Lung (tissue), 12 donors: Measurements from ENCODE around the gene NHS. TPM values are rescaled to one million over a fixed set of nuclear protein-coding genes. Genes with fewer than 3 reads are reported as not detected.
A peak's percentile ranks its signal among the peaks of the same experiment; 100 is the strongest.

ENCODE experiments used
- ATAC-seq: fragments of 200-7000 bp; cut with Tn5 transposase; one replicate; pipeline ENCODE4 v1.9.1; 2020; ENCODE audit warnings: moderate number of reproducible peaks; ENCODE audit not compliant: insufficient read depth, low FRiP score
- DNase-seq, 3 donors: peaks; one replicate each; pipeline ENCODE4 v3.0.0-alpha.2; 2013 to 2017
- H3K27ac ChIP-seq, 2 donors: one replicate each; pipeline ENCODE4 v1.5.1; 2013; ENCODE audit warnings: mild to moderate bottlenecking in 2 of 2, moderate library complexity in 2 of 2, control low read depth in 1 of 2, inconsistent platforms in 1 of 2, low read depth in 1 of 2, low read length in 1 of 2
- H3K27me3 ChIP-seq, 3 donors: one replicate each; pipeline ENCODE4 v1.5.1; 2013; ENCODE audit warnings: low read length in 2 of 3; ENCODE audit not compliant: control insufficient read depth in 3 of 3, insufficient read depth in 3 of 3
- H3K36me3 ChIP-seq, 4 donors: one replicate each; pipeline ENCODE4 v1.5.1; 2013; ENCODE audit warnings: low read length in 4 of 4, mild to moderate bottlenecking in 1 of 4, moderate library complexity in 1 of 4; ENCODE audit not compliant: control insufficient read depth in 4 of 4, insufficient read depth in 4 of 4
- H3K4me1 ChIP-seq, 5 donors: one replicate each; pipeline ENCODE4 v1.5.1; 2013; ENCODE audit warnings: low read length in 5 of 5, mild to moderate bottlenecking in 2 of 5, moderate library complexity in 1 of 5; ENCODE audit not compliant: control insufficient read depth in 5 of 5, insufficient read depth in 5 of 5
- H3K4me3 ChIP-seq: one replicate; pipeline ENCODE4 v1.5.1; 2013; ENCODE audit warnings: mild to moderate bottlenecking, control low read depth, moderate library complexity
- H3K9ac ChIP-seq, 2 donors: one replicate each; pipeline ENCODE4 v1.5.1; 2013; ENCODE audit warnings: low read length in 2 of 2, control low read depth in 1 of 2; ENCODE audit not compliant: insufficient read depth in 1 of 2
- H3K9me3 ChIP-seq, 4 donors: one replicate each; pipeline ENCODE4 v1.5.1; 2013; ENCODE audit warnings: low read length in 3 of 4, mild to moderate bottlenecking in 1 of 4, moderate library complexity in 1 of 4; ENCODE audit not compliant: control insufficient read depth in 4 of 4, insufficient read depth in 3 of 4
- WGBS, 2 donors: extraction: QIAGEN DNeasy Blood & Tissue Kit; methylation state at CpG; one replicate each; pipeline ENCODE4 v1.1.7; 2013; 5-methylcytosine and 5-hydroxymethylcytosine counted together
- polyA plus RNA-seq, 2 donors: library from polyadenylated mRNA; stranded (reverse); fragments of 200-250 nt; gene quantifications; one replicate each; pipeline ENCODE4 v1.2.1, GENCODE V29; 2013
- total RNA-seq, 2 donors: library from RNA; depleted of rRNA in 1 of 2; stranded (reverse); fragments of >200 nt in 1 of 2; gene quantifications; one replicate each; pipeline ENCODE4 v1.2.1, GENCODE V29; 2014 to 2021
- TF ChIP-seq, protein P1 (sequence below): IDR thresholded peaks from 2 replicates; pipeline ENCODE4 v1.5.1; 2012; ENCODE audit warnings: mild to moderate bottlenecking; ENCODE audit errors: control extremely low read depth, extremely low read depth
- donor health status: control.
- donor health status: control.
- donor health status: Bipolar disorder and iron deficiency.
- donor health status: healthy.
- donor health status: DM: yes; HTN: yes; CAD: no.

Gene NHS
- total and polyA plus RNA-seq, 4 donors = 0.46 to 2.0 (median 1.4) TPM

DNA sequence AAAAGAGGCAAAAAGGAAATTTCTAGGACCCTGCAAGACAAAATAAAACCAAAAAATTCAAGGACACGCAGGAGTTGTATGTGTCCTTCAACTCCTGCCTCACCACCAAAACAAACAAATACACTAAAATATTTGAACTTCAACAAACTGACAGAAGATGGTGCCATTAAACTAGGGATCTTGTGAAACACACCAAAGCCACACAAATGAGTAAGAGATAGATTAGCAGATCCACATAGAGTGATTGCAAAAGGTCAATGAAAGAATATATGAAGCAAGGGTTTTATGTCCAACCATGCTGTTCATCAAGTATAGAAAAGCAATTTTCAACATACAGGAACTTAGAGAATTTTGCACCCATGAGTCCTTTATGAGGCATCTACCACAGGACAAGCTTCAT, 322.2 kb downstream of the NHS start:
- Histone ChIP-seq H3K9ac (no peak overlapping the region), H3K27ac (no peak overlapping the region), H3K4me3 (no peak overlapping the region), H3K27me3 (peaks cover 0 to 40% (median 18%) of the 10 kb centered on the region in 3 donors), H3K9me3 (no peaks in the 10 kb centered on the region), H3K4me1 (no peaks in the 10 kb centered on the region), H3K36me3 (no peaks in the 10 kb centered on the region)
- 72 to 83% methylated on average over 1 of the region's 1 CpG for WGBS, 2 donors
- TF ChIP-seq, protein P1, sequence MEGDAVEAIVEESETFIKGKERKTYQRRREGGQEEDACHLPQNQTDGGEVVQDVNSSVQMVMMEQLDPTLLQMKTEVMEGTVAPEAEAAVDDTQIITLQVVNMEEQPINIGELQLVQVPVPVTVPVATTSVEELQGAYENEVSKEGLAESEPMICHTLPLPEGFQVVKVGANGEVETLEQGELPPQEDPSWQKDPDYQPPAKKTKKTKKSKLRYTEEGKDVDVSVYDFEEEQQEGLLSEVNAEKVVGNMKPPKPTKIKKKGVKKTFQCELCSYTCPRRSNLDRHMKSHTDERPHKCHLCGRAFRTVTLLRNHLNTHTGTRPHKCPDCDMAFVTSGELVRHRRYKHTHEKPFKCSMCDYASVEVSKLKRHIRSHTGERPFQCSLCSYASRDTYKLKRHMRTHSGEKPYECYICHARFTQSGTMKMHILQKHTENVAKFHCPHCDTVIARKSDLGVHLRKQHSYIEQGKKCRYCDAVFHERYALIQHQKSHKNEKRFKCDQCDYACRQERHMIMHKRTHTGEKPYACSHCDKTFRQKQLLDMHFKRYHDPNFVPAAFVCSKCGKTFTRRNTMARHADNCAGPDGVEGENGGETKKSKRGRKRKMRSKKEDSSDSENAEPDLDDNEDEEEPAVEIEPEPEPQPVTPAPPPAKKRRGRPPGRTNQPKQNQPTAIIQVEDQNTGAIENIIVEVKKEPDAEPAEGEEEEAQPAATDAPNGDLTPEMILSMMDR = no peak
- no peak for ATAC-seq
- peak in 1 of 3 donors; percentile 28 for DNase-seq

DNA sequence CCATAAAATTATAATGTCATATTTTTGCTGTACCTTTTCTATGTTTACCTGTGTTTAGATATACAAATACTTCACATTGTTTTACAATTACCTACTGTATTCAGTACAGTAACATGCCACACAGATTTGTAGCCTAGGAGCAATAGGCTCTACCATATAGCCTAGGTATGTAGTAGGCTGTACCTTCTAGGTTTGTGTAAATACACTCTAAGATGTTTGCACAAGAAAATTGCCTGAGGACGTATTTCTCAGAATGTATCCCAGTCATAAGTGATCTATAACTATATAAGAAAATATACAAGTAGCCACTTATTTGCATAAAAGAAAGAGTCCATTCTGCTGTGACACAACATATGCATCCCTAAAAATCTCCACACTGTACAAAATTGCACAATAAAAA, 326.0 kb downstream of the NHS start:
- Histone ChIP-seq H3K27me3 (peaks cover 0 to 40% (median 15%) of the 10 kb centered on the region in 3 donors), H3K27ac (no peak overlapping the region), H3K9me3 (no peaks in the 10 kb centered on the region), H3K36me3 (no peaks in the 10 kb centered on the region), H3K4me1 (no peaks in the 10 kb centered on the region), H3K9ac (no peak overlapping the region), H3K4me3 (no peak overlapping the region)
- no peak for ATAC-seq
- TF ChIP-seq, protein P1 = no peak
- 66 to 78% methylated on average over 1 of the region's 1 CpG for WGBS, 2 donors
- no peak for DNase-seq

DNA sequence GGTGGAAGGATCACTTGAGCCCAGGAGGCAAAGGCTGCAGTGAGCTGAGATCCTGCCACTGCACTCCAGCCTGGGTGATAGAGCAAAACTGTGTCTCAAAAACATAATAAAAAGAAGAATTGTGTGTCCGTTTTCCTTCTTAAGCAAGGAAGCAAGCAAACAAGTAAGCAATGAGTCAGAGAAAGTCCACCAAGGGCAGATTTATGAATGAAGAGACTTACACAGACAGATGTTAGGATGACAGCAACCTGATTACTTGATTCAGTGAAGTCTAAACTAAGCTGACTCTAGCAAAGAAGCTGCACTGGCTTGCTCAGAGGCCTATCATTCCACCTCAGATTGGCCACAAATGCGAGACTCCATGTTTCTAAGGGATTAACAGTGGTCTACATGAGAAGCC, 328.2 kb downstream of the NHS start:
- DNase-seq = no peak
- H3K4me1 ChIP-seq = no peaks in the 10 kb centered on the region
- no peaks in the 10 kb centered on the region for H3K36me3 ChIP-seq
- no peak overlapping the region for H3K9ac ChIP-seq
- no peak for ATAC-seq
- TF ChIP-seq, protein P1 = no peak
- H3K27me3 ChIP-seq = peaks cover 0 to 35% (median 18%) of the 10 kb centered on the region in 3 donors
- no peak overlapping the region for H3K27ac ChIP-seq
- no peak overlapping the region for H3K4me3 ChIP-seq
- no peaks in the 10 kb centered on the region for H3K9me3 ChIP-seq
- 73 to 100% methylated on average over 2 of the region's 2 CpGs for WGBS, 2 donors

DNA sequence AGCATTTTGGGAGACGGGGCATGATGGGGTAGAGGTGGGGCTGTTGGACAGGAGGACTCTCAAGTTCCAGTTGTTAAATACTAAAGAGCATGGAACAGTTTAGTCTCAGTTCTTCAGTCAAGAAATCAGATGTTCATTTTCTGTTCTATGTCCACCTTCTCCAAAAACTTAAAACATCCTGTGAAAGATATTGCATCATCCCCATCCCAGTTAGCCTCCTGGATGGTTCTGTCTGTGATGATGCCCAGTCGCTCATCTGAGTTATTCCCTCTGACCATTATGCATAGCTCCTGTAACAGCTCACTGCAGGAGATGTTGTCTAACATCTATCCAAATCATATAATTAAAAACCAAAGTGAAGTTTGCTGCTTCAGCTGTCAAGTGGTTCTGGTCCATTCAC, 330.2 kb downstream of the NHS start:
- Histone ChIP-seq H3K9ac (no peak overlapping the region), H3K9me3 (no peaks in the 10 kb centered on the region), H3K36me3 (no peaks in the 10 kb centered on the region), H3K4me3 (no peak overlapping the region), H3K4me1 (no peaks in the 10 kb centered on the region), H3K27ac (no peak overlapping the region), H3K27me3 (peaks cover 0 to 40% (median 25%) of the 10 kb centered on the region in 3 donors)
- ATAC-seq = no peak
- DNase-seq = no peak
- TF ChIP-seq, protein P1 = no peak
- 71 to 87% methylated on average over 2 of the region's 2 CpGs for WGBS, 2 donors
